Measurements from ENCODE around the gene NAT9.

NAT9 gene

DNA sequence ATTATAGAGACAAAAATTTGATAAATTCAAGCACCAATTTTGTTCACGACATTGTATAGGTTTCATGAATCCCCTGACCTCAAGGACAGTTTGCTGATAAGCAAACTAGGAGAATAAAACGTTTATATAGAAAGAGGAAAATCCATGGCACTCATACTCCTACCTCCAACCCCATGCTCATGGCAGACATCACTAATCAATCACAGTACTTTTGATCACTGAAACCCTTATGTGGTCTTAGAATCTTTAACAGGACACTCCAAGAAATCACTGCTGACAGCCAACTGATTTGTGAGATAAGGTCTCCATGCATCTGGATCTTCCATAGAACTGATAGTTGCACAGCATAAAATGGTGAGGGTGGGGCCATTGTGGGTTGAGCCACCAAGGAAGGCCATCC, 32.4 kb downstream of the NAT9 start:
- H3K9me3 ChIP-seq (ENCODE audit: insufficient read depth, low read depth, low read length) = no peaks in the 10 kb centered on the region
- no peaks in the 10 kb centered on the region for H3K36me3 ChIP-seq (ENCODE audit: insufficient read depth, low read length)
- H3K27me3 ChIP-seq (ENCODE audit: insufficient read depth, low read length) = no peaks in the 10 kb centered on the region
- peaks cover 36% of the 10 kb centered on the region for H3K4me1 ChIP-seq (ENCODE audit: insufficient read depth, low read length)
- no peak overlapping the region for H3K9ac ChIP-seq (ENCODE audit: low read depth, low read length)
- H3K4me3 ChIP-seq (ENCODE audit: low read length) = no peak overlapping the region
- 72% methylated on average over 2 of the region's 2 CpGs for WGBS
- H3K27ac ChIP-seq (ENCODE audit: low read depth, low read length) = no peak overlapping the region

DNA sequence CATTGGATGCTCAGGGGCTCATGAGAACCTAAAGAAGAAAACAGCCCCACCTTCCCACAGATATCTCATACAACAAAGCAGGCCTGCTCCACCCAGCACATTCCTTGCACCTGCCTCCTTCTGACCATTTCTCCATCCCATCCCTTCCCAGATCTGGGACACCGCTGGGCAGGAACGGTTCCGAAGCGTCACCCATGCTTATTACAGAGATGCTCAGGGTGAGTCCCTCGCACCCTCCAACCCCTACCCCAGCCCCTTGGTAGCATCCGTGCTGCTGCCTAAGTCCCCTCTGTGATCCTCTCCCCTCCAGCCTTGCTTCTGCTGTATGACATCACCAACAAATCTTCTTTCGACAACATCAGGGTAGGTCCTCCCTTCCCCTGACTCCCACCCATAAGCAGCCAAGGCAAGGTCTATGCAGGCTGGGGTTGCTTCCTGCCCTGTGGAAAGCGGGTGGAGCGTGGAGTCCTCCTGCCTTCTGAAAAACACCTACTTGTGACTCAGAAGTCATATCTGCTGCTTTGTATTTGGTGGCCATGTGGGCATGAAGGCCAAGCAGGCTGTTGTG, 33.1 kb downstream of the NAT9 start:
- no peaks in the 10 kb centered on the region for H3K9me3 ChIP-seq (ENCODE audit: insufficient read depth, low read depth, low read length)
- peaks cover 40% of the 10 kb centered on the region for H3K4me1 ChIP-seq (ENCODE audit: insufficient read depth, low read length)
- H3K9ac ChIP-seq (ENCODE audit: low read depth, low read length) = no peak overlapping the region
- WGBS = 91% methylated on average over 9 of the region's 9 CpGs
- H3K4me3 ChIP-seq (ENCODE audit: low read length) = no peak overlapping the region
- no peaks in the 10 kb centered on the region for H3K36me3 ChIP-seq (ENCODE audit: insufficient read depth, low read length)
- peaks cover 3% of the 10 kb centered on the region; the same call in 1 of the 2 replicates for H3K27me3 ChIP-seq (ENCODE audit: insufficient read depth, low read length)
- no peak overlapping the region for H3K27ac ChIP-seq (ENCODE audit: low read depth, low read length)

DNA sequence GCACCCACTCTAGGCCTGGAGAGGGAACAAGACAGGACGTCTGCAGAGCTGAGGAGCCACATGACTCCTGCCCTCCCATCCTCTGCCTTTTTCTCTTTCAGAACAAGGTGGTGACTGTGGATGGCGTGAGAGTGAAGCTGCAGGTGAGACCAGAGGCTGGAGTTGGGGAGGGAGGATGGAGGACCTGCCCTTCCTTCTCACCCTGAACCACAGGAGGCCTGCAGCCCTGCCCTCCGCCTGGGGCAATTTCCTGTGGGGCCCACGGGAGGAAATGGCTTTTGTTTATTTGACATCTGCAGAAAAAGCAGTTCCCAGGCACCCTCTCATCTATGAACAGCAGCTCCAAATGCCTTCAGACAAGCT, 34.0 kb downstream of the NAT9 start:
- Histone ChIP-seq H3K4me3 (ENCODE audit: low read length) (no peak overlapping the region), H3K9ac (ENCODE audit: low read depth, low read length) (no peak overlapping the region), H3K27ac (ENCODE audit: low read depth, low read length) (no peak overlapping the region), H3K4me1 (ENCODE audit: insufficient read depth, low read length) (peaks cover 37% of the 10 kb centered on the region), H3K27me3 (ENCODE audit: insufficient read depth, low read length) (peaks cover 11% of the 10 kb centered on the region), H3K9me3 (ENCODE audit: insufficient read depth, low read depth, low read length) (no peaks in the 10 kb centered on the region), H3K36me3 (ENCODE audit: insufficient read depth, low read length) (no peaks in the 10 kb centered on the region)
- WGBS = 15% methylated on average over 2 of the region's 4 CpGs

DNA sequence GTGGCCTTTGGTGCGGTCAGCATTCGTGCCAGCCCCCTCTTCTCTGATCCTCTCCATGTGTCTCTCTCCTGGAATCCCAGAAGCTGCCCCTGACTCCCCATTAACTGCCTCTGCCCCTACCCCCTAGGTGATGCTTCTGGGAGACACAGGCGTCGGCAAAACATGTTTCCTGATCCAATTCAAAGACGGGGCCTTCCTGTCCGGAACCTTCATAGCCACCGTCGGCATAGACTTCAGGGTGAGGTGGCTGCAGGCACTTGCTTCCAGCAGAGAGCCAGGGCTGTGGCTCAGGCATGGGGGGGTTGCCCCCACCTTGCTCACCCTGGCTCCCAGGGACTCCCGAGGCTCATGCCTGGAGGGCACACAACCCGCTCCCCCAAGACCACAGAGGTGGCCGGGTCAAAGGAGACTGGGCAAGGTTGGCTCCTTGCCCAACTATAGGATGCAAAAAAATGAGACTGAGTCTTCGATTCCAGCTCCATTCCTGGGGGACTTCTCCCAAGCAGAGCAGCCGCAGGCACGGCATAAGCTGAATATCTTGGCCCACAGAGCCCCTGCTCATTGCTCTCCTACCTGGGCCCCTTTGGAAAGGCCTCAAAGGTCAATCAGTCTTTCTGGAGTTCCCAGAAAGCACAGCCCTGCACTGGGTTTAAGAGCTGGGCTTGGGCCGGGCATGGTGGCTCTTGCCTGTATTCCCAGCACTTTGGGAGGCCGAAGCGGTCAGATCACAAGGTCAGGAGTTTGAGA, 35.3 kb downstream of the NAT9 start:
- Histone ChIP-seq H3K4me3 (ENCODE audit: low read length) (no peak overlapping the region), H3K27me3 (ENCODE audit: insufficient read depth, low read length) (peaks cover 23% of the 10 kb centered on the region), H3K27ac (ENCODE audit: low read depth, low read length) (no peak overlapping the region), H3K36me3 (ENCODE audit: insufficient read depth, low read length) (no peaks in the 10 kb centered on the region), H3K9me3 (ENCODE audit: insufficient read depth, low read depth, low read length) (no peaks in the 10 kb centered on the region), H3K4me1 (ENCODE audit: insufficient read depth, low read length) (peaks cover 23% of the 10 kb centered on the region), H3K9ac (ENCODE audit: low read depth, low read length) (no peak overlapping the region)
- WGBS = 94% methylated on average over 17 of the region's 17 CpGs

DNA sequence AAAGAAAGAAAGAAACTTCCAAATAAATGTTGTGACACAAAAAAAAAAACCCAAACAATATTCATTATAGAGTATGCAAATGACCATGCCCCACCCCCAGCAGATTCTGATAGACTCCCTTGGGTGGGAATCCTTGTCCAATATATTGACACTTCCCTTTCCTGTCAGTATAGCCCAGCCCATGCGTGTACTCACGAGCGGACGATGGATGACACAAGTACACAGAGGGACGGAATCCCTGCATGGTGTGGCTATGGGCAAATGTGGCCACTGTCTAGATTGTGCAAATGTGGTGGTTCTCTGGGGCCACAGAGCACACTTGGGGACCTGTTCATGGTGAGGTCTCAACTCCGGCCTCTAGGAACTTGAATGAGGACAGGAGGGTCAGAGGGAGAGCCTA, 36.0 kb downstream of the NAT9 start:
- H3K27me3 ChIP-seq (ENCODE audit: insufficient read depth, low read length) = peaks cover 30% of the 10 kb centered on the region
- H3K4me1 ChIP-seq (ENCODE audit: insufficient read depth, low read length) = peaks cover 17% of the 10 kb centered on the region; the same call in 1 of the 2 replicates
- WGBS = 97% methylated on average over 6 of the region's 6 CpGs
- H3K36me3 ChIP-seq (ENCODE audit: insufficient read depth, low read length) = no peaks in the 10 kb centered on the region
- no peak overlapping the region for H3K4me3 ChIP-seq (ENCODE audit: low read length)
- no peaks in the 10 kb centered on the region for H3K9me3 ChIP-seq (ENCODE audit: insufficient read depth, low read depth, low read length)
- no peak overlapping the region for H3K27ac ChIP-seq (ENCODE audit: low read depth, low read length)
- no peak overlapping the region for H3K9ac ChIP-seq (ENCODE audit: low read depth, low read length)

DNA sequence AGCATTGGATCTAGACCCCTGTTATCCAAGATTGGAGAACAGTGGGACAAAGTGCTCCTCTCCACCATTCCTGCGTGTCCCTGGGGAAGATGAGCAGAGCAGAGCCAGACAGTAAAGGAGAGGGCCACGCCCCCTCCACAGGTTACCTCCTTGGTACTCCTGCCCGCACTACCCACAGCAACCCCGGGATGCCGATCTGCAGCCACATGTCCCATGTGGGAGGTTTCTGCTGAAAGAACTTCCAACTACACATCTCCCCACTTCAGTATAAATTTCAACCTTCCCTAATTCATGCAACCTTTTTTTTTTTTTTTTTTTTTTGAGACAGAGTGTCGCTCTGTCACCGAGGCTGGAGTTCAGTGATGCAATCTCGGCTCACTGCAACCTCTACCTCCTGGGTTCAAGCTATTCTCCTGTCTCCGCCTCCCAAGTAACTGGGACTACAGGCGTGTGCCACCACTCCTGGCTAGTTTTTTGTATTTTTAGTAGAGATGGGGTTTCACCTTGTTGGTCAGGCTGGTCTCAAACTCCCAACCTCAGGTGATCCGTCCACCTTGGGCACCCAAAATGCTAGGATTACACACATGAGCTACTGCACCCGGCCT, 36.8 kb downstream of the NAT9 start:
- no peak overlapping the region for H3K4me3 ChIP-seq (ENCODE audit: low read length)
- no peak overlapping the region for H3K27ac ChIP-seq (ENCODE audit: low read depth, low read length)
- H3K9ac ChIP-seq (ENCODE audit: low read depth, low read length) = no peak overlapping the region
- H3K9me3 ChIP-seq (ENCODE audit: insufficient read depth, low read depth, low read length) = no peaks in the 10 kb centered on the region
- peaks cover 32% of the 10 kb centered on the region for H3K27me3 ChIP-seq (ENCODE audit: insufficient read depth, low read length)
- no peaks in the 10 kb centered on the region for H3K36me3 ChIP-seq (ENCODE audit: insufficient read depth, low read length)
- 92% methylated on average over 12 of the region's 12 CpGs for WGBS
- peaks cover 13% of the 10 kb centered on the region; the same call in 1 of the 2 replicates for H3K4me1 ChIP-seq (ENCODE audit: insufficient read depth, low read length)

DNA sequence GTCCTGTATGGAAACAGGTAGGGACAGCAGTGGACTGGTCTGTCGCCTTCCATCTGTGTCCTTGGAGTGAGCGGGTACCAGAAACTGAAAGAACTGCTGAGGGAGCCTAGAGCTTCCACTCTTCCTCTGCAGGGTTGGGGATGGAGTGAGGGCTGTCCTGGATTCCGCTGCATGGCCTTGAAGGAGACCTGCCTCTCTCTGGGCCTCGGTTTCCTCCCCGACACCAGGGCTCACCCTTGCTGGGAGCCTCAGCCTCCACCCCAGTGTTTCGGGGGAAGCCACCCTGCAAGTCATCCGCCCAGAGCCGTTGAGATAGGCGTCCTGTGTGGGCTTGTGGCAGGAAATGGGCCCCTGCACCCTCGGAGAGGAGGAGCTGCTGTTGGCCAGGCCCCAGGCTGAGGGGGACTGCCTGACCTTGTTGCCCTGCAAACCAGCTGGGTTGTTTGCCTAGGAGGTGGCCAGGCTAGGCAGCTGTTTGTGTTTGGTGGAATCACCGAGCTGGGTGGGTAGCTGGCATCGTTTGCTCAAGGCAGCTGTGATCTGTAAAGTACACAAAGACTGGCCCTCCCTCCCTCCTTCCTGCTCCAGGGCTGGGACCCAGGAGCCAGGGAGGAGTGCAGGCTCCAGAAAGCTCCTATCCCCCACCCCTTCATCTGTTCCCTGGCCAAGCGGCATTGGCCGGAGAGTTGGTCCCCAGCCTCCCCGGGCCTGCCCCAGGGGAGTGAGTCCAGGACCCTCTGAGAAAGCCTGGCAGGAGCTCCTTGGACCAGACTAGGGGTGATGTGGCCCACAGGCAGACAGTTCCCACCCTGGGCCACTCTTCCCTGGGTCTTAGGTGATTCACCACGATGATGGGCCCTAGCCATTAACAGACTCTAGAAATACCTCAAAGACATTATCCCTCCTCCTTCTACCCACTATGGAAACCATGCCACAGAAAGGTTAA, 37.8 kb downstream of the NAT9 start:
- 71% methylated on average over 16 of the region's 16 CpGs for WGBS
- H3K9ac ChIP-seq (ENCODE audit: low read depth, low read length) = no peak overlapping the region

DNA sequence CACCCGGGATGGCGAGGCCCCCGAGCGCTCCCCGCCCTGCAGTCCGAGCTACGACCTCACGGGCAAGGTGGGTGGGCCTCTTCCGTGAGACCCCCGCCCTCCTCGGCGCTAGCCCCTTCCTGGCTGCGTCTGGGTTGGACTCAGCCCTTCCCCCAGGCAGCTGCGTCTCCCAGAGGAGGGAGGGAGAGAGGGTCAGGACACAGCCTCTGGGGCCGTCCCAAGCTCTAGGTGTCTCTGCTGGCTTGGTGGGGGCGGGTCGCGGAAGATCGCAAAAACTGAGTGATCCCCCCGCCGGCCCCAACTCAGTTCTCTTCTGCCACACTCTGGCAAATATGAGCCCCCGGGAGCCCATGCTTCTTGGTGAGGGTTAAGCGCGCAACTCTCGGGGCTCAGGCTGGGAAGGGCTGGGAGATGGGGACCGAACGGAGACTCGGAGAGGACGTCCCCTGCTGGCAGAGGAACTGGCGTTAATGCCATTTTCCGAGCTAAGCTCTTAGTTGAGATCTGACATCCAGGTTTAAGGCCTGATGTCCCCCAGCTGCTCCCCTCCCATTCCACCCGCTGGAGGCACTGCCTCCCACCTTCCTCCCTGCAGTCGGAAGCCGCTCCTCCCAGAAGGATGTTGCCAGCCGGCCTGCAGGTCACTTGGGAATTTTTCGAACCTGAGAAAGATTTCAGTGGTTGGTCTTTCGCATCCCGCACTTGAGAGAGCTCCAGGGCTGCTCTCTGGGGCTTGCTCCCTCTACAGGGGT, 38.7 kb downstream of the NAT9 start:
- Histone ChIP-seq H3K9me3 (ENCODE audit: insufficient read depth, low read depth, low read length) (no peaks in the 10 kb centered on the region), H3K9ac (ENCODE audit: low read depth, low read length) (no peak overlapping the region), H3K36me3 (ENCODE audit: insufficient read depth, low read length) (no peaks in the 10 kb centered on the region), H3K4me1 (ENCODE audit: insufficient read depth, low read length) (peaks cover 13% of the 10 kb centered on the region; the same call in 1 of the 2 replicates), H3K27ac (ENCODE audit: low read depth, low read length) (no peak overlapping the region; the same call in 1 of the 2 replicates), H3K27me3 (ENCODE audit: insufficient read depth, low read length) (peaks cover 36% of the 10 kb centered on the region), H3K4me3 (ENCODE audit: low read length) (peak overlapping the region; percentile 70)
- WGBS = 2% methylated on average over 38 of the region's 38 CpGs

More for the DNA sequence above, 37.8 kb downstream of the NAT9 start:
- Histone ChIP-seq H3K36me3 (ENCODE audit: insufficient read depth, low read length) (no peaks in the 10 kb centered on the region), H3K4me1 (ENCODE audit: insufficient read depth, low read length) (peaks cover 13% of the 10 kb centered on the region; the same call in 1 of the 2 replicates), H3K9me3 (ENCODE audit: insufficient read depth, low read depth, low read length) (no peaks in the 10 kb centered on the region), H3K4me3 (ENCODE audit: low read length) (peak overlapping the region; percentile 70), H3K27me3 (ENCODE audit: insufficient read depth, low read length) (peaks cover 36% of the 10 kb centered on the region), H3K27ac (ENCODE audit: low read depth, low read length) (no peak overlapping the region)

DNA sequence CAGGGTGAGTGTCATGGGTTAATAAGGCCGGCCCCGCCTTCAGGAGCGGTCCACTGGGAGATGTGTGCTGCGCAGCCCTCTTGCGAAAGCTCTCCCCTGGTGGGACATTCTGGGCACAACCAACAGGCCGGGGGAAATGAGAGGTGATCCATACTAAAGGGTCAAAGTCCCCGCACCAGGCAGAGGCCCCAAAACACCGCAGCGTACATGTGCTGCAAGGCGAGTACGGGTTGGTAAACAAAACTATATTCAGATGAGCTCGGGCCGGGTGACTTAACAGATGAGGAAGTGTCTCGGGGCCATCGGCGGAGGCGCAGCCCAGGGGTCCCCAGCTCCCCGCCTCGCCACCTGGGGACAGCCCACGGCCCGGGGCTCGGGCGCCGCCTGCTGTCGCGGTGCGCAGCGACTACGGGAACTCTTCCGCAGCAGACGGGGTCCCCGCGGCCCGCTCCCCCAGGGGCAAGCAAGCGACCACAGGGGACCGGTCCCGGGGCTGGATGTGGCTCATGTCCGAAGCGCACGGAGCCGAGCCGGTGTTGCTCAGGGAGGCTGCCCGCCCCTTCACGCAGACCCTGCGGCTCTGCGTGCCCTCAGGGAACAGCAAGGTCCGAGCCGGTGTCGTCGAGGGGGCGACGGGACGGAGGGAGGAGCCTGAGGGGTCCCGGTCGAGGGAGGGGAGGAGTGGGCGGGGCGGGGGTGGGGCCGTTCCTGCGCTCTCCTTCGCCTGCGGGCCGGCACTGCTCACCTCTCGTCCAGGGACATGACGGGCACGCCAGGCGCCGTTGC, 39.4 kb downstream of the NAT9 start, which contains the start of gene RAB37:
Gene RAB37, plus strand, starts transcription at position 744 of the 786 bp plus-strand sequence. Its CDS starts 17 bp downstream, at position 761.
- Histone ChIP-seq H3K27ac (ENCODE audit: low read depth, low read length) (no peak within 1 kb of the TSS; the same call in 1 of the 2 replicates), H3K4me1 (ENCODE audit: insufficient read depth, low read length) (peaks cover 7% of the 10 kb centered on the region; the same call in 1 of the 2 replicates), H3K36me3 (ENCODE audit: insufficient read depth, low read length) (no peaks in the 10 kb centered on the region), H3K4me3 (ENCODE audit: low read length) (peak within 1 kb of the TSS; percentile 70), H3K27me3 (ENCODE audit: insufficient read depth, low read length) (peaks cover 36% of the 10 kb centered on the region), H3K9ac (ENCODE audit: low read depth, low read length) (no peak within 1 kb of the TSS), H3K9me3 (ENCODE audit: insufficient read depth, low read depth, low read length) (no peaks in the 10 kb centered on the region)
- whole genome bisulfite sequencing = under 1% methylated on average over 67 of the region's 67 CpGs
